ENCODE data around the gene SLAMF7.

DNA sequence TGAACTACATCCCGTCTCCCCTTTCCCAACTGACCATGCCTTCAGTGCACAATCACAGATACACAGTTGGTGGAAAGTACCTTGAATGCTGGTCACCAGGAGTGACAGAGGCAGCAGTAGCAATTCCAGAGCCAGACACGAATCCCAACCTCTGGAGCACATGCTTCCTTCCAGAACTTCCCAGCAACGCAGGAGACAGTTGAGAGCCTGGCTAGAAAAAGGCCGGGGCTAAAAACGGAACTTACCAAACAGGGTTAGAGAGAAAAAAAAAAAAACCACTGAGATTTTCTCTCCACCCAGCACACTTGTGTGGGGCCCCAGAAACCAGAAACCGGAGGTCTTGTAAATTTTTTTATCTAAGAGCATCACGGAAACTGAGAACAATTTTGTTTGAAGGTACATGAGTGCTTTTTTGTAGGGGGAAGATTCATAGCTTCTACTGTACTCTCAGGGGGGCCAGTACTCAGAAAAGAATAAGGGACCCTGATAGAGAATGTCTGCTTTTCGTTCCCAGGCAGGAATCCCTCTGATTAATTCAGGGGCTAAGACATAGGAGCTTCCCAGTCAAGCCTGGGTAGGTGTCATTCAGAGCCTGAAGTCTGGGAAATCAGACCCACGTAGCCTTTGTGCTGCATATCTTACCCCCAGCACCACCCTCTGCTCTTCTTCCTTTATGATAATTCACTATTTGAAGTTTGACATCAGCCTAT is 27.3 kb upstream of the SLAMF7 start, which contains the start of gene CD48:
- TF ChIP-seq, protein P1, sequence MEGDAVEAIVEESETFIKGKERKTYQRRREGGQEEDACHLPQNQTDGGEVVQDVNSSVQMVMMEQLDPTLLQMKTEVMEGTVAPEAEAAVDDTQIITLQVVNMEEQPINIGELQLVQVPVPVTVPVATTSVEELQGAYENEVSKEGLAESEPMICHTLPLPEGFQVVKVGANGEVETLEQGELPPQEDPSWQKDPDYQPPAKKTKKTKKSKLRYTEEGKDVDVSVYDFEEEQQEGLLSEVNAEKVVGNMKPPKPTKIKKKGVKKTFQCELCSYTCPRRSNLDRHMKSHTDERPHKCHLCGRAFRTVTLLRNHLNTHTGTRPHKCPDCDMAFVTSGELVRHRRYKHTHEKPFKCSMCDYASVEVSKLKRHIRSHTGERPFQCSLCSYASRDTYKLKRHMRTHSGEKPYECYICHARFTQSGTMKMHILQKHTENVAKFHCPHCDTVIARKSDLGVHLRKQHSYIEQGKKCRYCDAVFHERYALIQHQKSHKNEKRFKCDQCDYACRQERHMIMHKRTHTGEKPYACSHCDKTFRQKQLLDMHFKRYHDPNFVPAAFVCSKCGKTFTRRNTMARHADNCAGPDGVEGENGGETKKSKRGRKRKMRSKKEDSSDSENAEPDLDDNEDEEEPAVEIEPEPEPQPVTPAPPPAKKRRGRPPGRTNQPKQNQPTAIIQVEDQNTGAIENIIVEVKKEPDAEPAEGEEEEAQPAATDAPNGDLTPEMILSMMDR (IDR thresholded peaks at IDR 0.05), result no peak
- TF ChIP-seq EZH2 (IDR thresholded peaks at IDR 0.05; ENCODE audit: borderline replicate concordance, insufficient read depth, low read depth, low read length, poor library complexity, severe bottlenecking), result no peak

Data from B cell (primary cell).